ENCODE measurements around the gene GPR137.
A peak's percentile ranks its signal among the peaks of the same experiment; 100 is the strongest.
"Not testable (repeated sequence)": the region's sequence is repeated elsewhere in the genome, so short reads cannot be mapped to it uniquely, and the experiment has no call there.

GPR137 gene

DNA sequence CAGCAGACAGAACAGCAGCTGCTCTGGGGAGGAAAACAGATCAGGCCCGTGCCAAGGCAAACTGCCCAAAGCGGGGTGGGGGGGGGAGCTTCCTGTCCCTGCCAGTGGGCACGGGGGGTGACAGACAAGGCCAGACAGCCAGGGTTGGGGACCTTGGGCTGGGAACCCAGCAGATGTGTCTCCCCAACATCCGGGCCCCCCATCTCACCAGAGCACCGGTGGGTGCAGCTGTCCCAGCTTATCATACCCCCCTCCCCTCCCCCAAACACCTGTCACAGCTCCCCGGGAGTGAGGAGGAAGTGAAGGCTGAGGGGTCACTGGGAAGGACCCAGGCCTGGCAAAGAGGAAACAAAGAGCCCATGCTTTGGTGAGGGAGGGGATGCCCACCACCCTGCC, 40.2 kb upstream of the GPR137 start:
- H3K4me3 ChIP-seq (replicated peaks in 1 of 2; ENCODE audit: low read depth in 2 of 2, low read length in 2 of 2): peak overlapping the region; percentile 78 to 90
- TF ChIP-seq, protein P1, sequence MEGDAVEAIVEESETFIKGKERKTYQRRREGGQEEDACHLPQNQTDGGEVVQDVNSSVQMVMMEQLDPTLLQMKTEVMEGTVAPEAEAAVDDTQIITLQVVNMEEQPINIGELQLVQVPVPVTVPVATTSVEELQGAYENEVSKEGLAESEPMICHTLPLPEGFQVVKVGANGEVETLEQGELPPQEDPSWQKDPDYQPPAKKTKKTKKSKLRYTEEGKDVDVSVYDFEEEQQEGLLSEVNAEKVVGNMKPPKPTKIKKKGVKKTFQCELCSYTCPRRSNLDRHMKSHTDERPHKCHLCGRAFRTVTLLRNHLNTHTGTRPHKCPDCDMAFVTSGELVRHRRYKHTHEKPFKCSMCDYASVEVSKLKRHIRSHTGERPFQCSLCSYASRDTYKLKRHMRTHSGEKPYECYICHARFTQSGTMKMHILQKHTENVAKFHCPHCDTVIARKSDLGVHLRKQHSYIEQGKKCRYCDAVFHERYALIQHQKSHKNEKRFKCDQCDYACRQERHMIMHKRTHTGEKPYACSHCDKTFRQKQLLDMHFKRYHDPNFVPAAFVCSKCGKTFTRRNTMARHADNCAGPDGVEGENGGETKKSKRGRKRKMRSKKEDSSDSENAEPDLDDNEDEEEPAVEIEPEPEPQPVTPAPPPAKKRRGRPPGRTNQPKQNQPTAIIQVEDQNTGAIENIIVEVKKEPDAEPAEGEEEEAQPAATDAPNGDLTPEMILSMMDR (IDR thresholded peaks at IDR 0.05; ENCODE audit: low read depth, low read length): no peak
- no peak for DNase-seq (ENCODE audit: low read depth in 2 of 2)

DNA sequence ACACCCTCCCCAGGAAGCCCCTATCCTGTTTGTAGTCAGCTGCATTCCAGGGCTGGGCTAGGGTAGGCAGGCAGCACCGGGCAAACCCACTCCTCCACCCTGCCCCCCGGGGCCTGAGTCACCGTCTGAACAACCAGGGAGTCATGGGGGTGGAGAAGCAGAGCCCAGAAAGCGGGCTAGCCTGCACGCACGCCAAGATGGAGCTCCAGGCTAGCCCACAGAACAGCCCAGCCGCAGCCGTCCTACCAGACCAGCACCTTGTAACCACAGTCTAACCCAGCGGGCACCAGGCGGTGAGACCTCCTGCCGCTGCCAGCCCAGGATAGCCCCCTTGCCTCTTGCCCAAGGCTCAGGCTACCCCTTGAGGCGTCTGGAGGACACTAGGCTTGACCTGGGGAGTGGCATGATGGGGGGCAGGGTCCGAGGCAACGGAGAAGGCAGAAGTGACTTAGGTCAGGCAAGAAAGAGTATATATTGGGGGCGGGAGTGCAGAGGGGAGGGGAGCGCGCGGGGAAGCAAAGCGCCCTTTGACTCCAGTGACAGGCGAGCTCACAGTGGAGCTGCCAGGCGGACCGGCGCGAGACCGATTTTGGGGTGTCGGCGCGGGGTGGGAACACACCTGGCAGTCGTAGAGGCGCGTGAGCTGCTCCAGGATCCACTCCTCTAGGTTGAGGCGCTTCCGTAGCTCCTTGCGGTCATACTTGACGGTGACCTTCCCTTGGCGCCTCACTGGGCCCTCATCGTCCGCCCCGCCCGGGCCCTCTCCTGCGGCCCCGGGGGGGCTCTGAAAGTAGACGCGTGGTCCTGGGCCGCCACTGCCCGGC, 39.6 kb upstream of the GPR137 start:
- H3K4me3 ChIP-seq (replicated peaks in 1 of 2; ENCODE audit: low read depth in 2 of 2, low read length in 2 of 2): peak overlapping the region; percentile 78 to 90
- peak; percentile 84 to 93 for DNase-seq (ENCODE audit: low read depth in 2 of 2)
- TF ChIP-seq, protein P1 (IDR thresholded peaks at IDR 0.05; ENCODE audit: low read depth, low read length): no peak

DNA sequence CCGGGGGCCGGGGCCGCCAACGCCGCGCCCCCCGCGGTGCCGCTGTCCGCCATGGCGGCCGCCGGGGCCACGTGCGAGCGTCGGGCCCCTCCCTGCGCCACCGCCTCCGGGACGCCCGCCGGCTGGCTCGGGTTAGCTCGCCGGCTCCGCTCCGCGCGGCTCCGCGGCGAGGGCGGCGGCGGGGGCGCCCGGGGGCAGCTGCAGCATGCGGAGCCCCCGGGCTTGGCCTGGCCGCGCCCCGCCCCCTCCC, 39.1 kb upstream of the GPR137 start:
- H3K4me3 ChIP-seq (replicated peaks in 1 of 2; ENCODE audit: low read depth in 2 of 2, low read length in 2 of 2): peak overlapping the region in 1 of 2 donors; percentile 78
- not testable (repeated sequence) for DNase-seq (ENCODE audit: low read depth in 2 of 2)

DNA sequence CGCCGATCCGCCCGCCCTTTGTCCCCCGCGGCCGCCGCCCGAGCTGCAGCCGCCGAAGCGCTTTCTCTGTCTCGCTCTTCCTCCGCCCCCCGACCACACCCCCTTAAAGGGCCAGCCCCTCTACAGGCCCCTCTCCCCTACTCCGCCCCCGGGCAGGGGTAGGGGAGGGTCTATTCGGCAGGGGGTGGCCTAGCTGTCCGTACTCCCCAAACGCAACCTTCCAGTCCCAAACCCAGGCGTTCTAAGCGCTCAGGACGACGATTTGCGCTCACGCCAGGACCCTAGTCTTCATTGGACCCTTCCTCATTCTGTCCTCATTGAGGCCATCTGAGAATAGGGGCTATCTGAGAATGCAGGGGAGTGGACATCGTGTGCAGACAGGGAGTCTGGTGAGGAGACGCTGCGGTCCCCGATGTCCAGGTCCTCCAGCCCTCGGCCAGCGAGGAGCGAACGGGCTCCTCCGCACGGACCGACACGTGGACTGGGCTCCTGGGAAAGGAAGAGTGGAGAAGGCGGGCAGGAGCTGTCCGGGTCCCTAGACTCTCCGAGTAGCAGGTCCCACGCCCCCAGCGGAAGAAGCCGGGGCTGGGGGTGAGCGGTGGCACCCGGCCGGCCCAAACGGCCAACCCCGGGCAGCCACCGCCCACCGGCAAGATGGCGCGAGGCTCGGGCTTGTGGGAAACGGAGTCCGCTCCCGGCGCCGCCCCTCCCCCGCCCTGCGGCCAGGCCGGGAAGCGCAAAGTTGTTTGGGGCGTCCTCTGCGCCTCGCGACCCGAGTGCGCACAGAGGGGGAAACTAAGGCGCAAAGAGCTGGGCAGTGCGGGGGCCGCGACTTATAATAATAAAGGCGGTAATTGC, 38.5 kb upstream of the GPR137 start, which contains the start of gene PPP1R14B:
Gene PPP1R14B (minus strand): TSS at position 73 of the 858 bp plus-strand sequence. CDS start 270 bp downstream, outside the sequence.
- peak within 1 kb of the TSS; percentile 78 to 90 for H3K4me3 ChIP-seq (replicated peaks in 1 of 2; ENCODE audit: low read depth in 2 of 2, low read length in 2 of 2)
- DNase-seq (ENCODE audit: low read depth in 2 of 2): peak; percentile 84 to 90
- TF ChIP-seq, protein P1 (IDR thresholded peaks at IDR 0.05; ENCODE audit: low read depth, low read length): no peak

DNA sequence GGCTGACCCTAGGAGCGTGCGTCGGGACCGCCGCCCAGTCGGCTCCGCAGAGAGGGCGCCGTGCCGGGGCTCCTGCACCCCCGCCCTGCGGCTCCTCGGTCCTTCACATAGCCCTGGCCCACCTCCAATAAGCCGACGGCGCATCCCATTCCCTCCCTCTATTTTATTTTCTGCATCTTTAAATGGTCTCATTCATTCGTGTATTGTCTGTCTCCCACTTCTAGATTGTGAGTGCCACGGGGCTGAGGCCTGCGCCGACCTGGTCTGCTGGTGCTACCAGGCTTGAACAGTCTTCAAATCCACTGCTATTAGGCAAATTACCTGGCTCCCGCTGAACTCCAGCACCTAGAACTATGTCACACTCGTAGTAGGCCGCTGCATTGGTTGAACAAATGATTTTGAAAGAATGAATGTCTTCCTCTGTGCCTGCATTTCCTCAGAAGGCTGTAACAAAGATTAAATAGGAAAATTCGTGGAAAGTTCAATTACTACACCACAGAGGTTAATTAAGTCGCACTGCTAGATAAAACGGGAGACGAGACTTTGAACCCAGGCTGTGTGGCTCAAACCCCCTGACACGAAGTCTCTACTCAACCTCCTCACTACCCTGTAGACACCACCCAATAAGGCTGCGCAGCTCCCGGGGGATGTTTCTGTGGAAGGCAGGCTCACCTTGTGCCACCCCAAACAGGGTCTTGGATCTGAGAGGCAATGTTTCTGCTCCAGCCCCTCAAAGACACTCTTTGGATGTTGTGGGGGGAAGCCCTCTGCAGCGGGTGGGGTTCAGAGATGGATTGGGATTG, 37.7 kb upstream of the GPR137 start:
- peak overlapping the region; percentile 67 to 71 for H3K4me3 ChIP-seq (replicated peaks in 1 of 2; ENCODE audit: low read depth in 2 of 2, low read length in 2 of 2)
- TF ChIP-seq, protein P1 (IDR thresholded peaks at IDR 0.05; ENCODE audit: low read depth, low read length): no peak
- no peak for DNase-seq (ENCODE audit: low read depth in 2 of 2)

DNA sequence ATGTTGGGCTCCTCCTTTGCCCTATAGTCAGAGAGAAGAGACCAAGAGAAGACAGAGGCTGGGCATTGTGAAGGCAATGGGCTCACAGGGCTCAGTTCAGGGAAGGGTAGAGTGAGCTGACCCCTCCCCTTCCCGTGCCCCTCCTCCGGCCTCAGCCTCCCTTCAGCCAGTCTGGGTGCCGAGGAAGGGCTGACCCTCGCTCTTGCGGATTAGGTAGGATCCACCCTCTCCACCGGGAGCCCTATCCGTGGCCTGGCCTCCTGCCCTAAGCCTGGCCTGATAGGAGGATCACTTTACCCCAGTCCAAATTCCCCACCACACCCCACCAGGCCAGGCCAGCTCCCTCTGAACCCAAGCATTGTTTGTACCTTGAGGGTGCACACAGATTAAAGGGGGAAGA, 37.1 kb upstream of the GPR137 start:
- DNase-seq (ENCODE audit: low read depth in 2 of 2): no peak
- TF ChIP-seq, protein P1 (IDR thresholded peaks at IDR 0.05; ENCODE audit: low read depth, low read length): no peak
- no peak overlapping the region for H3K4me3 ChIP-seq (replicated peaks in 1 of 2; ENCODE audit: low read depth in 2 of 2, low read length in 2 of 2)
